ENCODE results near the gene TENM4. TPM values are rescaled to one million over a fixed set of nuclear protein-coding genes. Genes with fewer than 3 reads are reported as not detected.

TENM4 gene
- total and polyA plus RNA-seq, 2 of the 8 experiments (the other 6 are each of a cell fraction or from before 2014, with no cell fraction given) = 3.5 to 7.2 TPM

- Histone ChIP-seq H2BK12ac (ENCODE audit: low read depth, low read length) (no peak overlapping the region), H4K91ac (replicated peaks; ENCODE audit: insufficient read length, low read length) (no peak overlapping the region), H3K9ac (replicated peaks in 1 of 4; ENCODE audit: extremely low read depth in 1 of 4, low read depth in 3 of 4, low read length in 3 of 4) (no peak overlapping the region), H3K4ac (replicated peaks; ENCODE audit: insufficient read length, low read depth, low read length) (no peak overlapping the region), H3K23ac (ENCODE audit: insufficient read length) (no peak overlapping the region), H2BK120ac (replicated peaks; ENCODE audit: low read depth, low read length) (no peak overlapping the region), H3K56ac (replicated peaks; ENCODE audit: insufficient read length, low read depth, low read length) (no peak overlapping the region), H3K14ac (ENCODE audit: insufficient read length) (no peak overlapping the region), H4K5ac (ENCODE audit: insufficient read length, low read depth, low read length) (no peak overlapping the region), H4K8ac (ENCODE audit: extremely low read depth, insufficient read depth, low read length) (no peak overlapping the region), H3K4me3 (ENCODE audit: extremely low read depth in 1 of 4, insufficient read depth in 2 of 4, low read depth in 3 of 4, low read length in 4 of 4) (no peak overlapping the region), H3K79me2 (ENCODE audit: control insufficient read depth in 1 of 2, insufficient read depth in 2 of 2, low read length in 2 of 2) (no peaks in the 10 kb centered on the region), H2BK20ac (ENCODE audit: low read length) (no peak overlapping the region), H3K27me3 (replicated peaks in 1 of 4; ENCODE audit: control insufficient read depth in 3 of 4, extremely low read depth in 1 of 4, insufficient read depth in 3 of 4, low read length in 3 of 4) (no peaks in the 10 kb centered on the region), H2AK5ac (ENCODE audit: low read depth, low read length) (no peak overlapping the region), H3K79me1 (ENCODE audit: low read depth, low read length) (peaks cover 2% of the 10 kb centered on the region; the same call in 1 of the 2 replicates), H3K18ac (ENCODE audit: extremely low read depth, low read length) (no peak overlapping the region), H3K9me3 (ENCODE audit: insufficient read depth in 2 of 2, low read depth in 1 of 2, low read length in 1 of 2) (no peaks in the 10 kb centered on the region), H4K20me1 (replicated peaks in 1 of 2; ENCODE audit: control insufficient read depth in 1 of 2, insufficient read depth in 2 of 2, low read length in 2 of 2) (peaks cover 0 to 2% of the 10 kb centered on the region in 2 experiments), H3K36me3 (ENCODE audit: control insufficient read depth in 2 of 4, insufficient read depth in 4 of 4, low read length in 3 of 4) (no peaks in the 10 kb centered on the region), H2AFZ (ENCODE audit: low read length) (no peak overlapping the region), H3K4me1 (replicated peaks in 1 of 4; ENCODE audit: control insufficient read depth in 3 of 4, insufficient read depth in 4 of 4, low read length in 3 of 4) (0 out of 7 replicates have a peak, but pooled peaks cover 0 to 5% (median 0%) of the 10 kb centered on the region in 4 experiments), H3K27ac (ENCODE audit: low read depth, low read length) (no peak overlapping the region), H3K23me2 (ENCODE audit: low read depth, low read length) (no peaks in the 10 kb centered on the region), H3K4me2 (ENCODE audit: insufficient read depth in 1 of 2, low read depth in 2 of 2, low read length in 2 of 2) (no peak overlapping the region), H2BK5ac (ENCODE audit: low read depth, low read length) (no peak overlapping the region), H2BK15ac (ENCODE audit: low read length) (no peak overlapping the region)
- FAIRE-seq = no peak
- 91% methylated on average over 6 of the region's 6 CpGs; no CpG with 5 or more reads in 1 of the 2 experiments for WGBS, 2 experiments (ENCODE audit: extremely low coverage in 1 of 2, insufficient coverage in 1 of 2, insufficient read length in 1 of 2, insufficient replicate concordance in 2 of 2, low coverage in 1 of 2, low lambda C conversion rate in 2 of 2, missing lambda C conversion rate in 1 of 2)
- CTCF ChIA-PET (ENCODE audit: partially characterized antibody) = interaction anchor here (0.6 to 4.5 kb wide), 9 partner anchors 8 to 679 kb away, joined by 3 to 46 read pairs (median 5); no protein-coding TSS in a partner anchor
- POLR2A ChIA-PET (ENCODE audit: partially characterized antibody) = interaction anchor here (0.8 to 1.0 kb wide), 2 partner anchors 25 to 30 kb away, joined by 3 to 5 read pairs; no protein-coding TSS in a partner anchor
- no peak for DNase-seq (ENCODE audit: low read depth in 1 of 2, low spot score in 2 of 2)
- TF ChIP-seq YY1 (IDR thresholded peaks at IDR 0.05; ENCODE audit: low read depth, low read length) (no peak), FOSL1 (IDR thresholded peaks at IDR 0.05; ENCODE audit: insufficient read depth, low read depth, low read length) (no peak), CEBPB (IDR thresholded peaks at IDR 0.05; ENCODE audit: low read depth, low read length) (no peak), EZH2 (IDR thresholded peaks at IDR 0.05; ENCODE audit: low read depth, low read length, severe bottlenecking) (no peak), MAX (IDR thresholded peaks at IDR 0.05) (no peak), RFX5 (IDR thresholded peaks at IDR 0.05; ENCODE audit: borderline replicate concordance, low read depth, low read length) (no peak), SP4 (IDR thresholded peaks at IDR 0.05; ENCODE audit: low read length) (no peak), KDM4A (IDR thresholded peaks at IDR 0.05; ENCODE audit: low read depth, low read length, severe bottlenecking) (no peak), GABPA (IDR thresholded peaks at IDR 0.05; ENCODE audit: borderline replicate concordance, insufficient read depth, low read length) (no peak), PHF8 (conservative IDR thresholded peaks at IDR 0.05; ENCODE audit: low read depth, low read length) (no peak), CBX5 (IDR thresholded peaks at IDR 0.05; ENCODE audit: low read depth, low read length) (no peak), RAD21 (IDR thresholded peaks at IDR 0.05 in 1 of 2, conservative IDR thresholded peaks at IDR 0.05 in 1 of 2; ENCODE audit: low read depth in 2 of 2, low read length in 2 of 2) (no peak), NRF1 (IDR thresholded peaks at IDR 0.05; ENCODE audit: low read depth, low read length) (no peak)
These were observed 31.5 kb downstream of the TENM4 start for GRCh38 chr11:79409330-79409729.
